Panc1 (cell line): Measurements from ENCODE around the gene ANK3. TPM values are rescaled to one million over a fixed set of nuclear protein-coding genes. Genes with fewer than 3 reads are reported as not detected.

Source experiments
- ATAC-seq: fragments of 200-7000 bp; cut with Tn5 transposase; 2 replicates; pipeline ENCODE4 v1.9.1; 2020; ENCODE audit warnings: mild to moderate bottlenecking, moderate library complexity
- BruUV-seq: library from RNA; stranded (reverse); fragments of 400-500 nt; replicated peaks from 2 replicates; lab custom pipeline; 2021; lab: Mats Ljungman, UMichigan
- CTCF ChIA-PET: fragments of 300-600 bp; sonication (Branson Sonifier 250); formaldehyde crosslinking; loops from one replicate; lab custom pipeline; 2022; ENCODE audit warnings: antibody characterized with exemption; lab: Charles Lee
- POLR2A ChIA-PET: fragments of 300-600 bp; sonication (Branson Sonifier 250); formaldehyde crosslinking; loops from one replicate; lab custom pipeline; 2022; ENCODE audit warnings: antibody characterized with exemption; lab: Charles Lee
- DNase-seq: peaks from one replicate; pipeline ENCODE4 v3.0.0-alpha.2; 2010; ENCODE audit warnings: low read depth, low spot score
- H3K27ac ChIP-seq: 2 replicates; pipeline ENCODE4 v1.5.1; 2011; ENCODE audit warnings: mild to moderate bottlenecking, low read length, inconsistent platforms
- H3K27me3 ChIP-seq: fragments of 200-500 bp; sonication (Bioruptor generic); 2 replicates; pipeline ENCODE4 v1.6.0; 2014; ENCODE audit warnings: low read length, inconsistent platforms; ENCODE audit not compliant: control insufficient read depth, insufficient read depth
- H3K36me3 ChIP-seq: fragments of 200-500 bp; sonication (Bioruptor generic); 2 replicates; pipeline ENCODE4 v1.5.1; 2014; ENCODE audit warnings: inconsistent platforms, mild to moderate bottlenecking, low read length, moderate library complexity; ENCODE audit not compliant: control insufficient read depth, insufficient read depth
- H3K4me1 ChIP-seq: 2 replicates; pipeline ENCODE4 v1.5.1; 2011; ENCODE audit warnings: inconsistent platforms, mild to moderate bottlenecking, low read length, moderate library complexity; ENCODE audit not compliant: control insufficient read depth, insufficient read depth
- H3K4me3 ChIP-seq, 2 experiments: 2 replicates each; pipeline ENCODE4 v1.5.1; 2011 to 2012; ENCODE audit warnings: low read depth in 2 of 2, low read length in 2 of 2, mild to moderate bottlenecking in 2 of 2, inconsistent platforms in 1 of 2, moderate library complexity in 1 of 2
- H3K9me3 ChIP-seq: fragments of 200-500 bp; sonication (Bioruptor generic); 2 replicates; pipeline ENCODE4 v1.5.1; 2014; ENCODE audit warnings: low read depth, mild to moderate bottlenecking, inconsistent platforms, low read length, moderate library complexity; ENCODE audit not compliant: control insufficient read depth, insufficient read depth
- POLR2AphosphoS5 ChIP-seq: IDR thresholded peaks from 2 replicates; pipeline ENCODE4 v1.6.1; 2012; ENCODE audit warnings: mild to moderate bottlenecking, low read depth, low read length, moderate library complexity
- SIN3A ChIP-seq: IDR thresholded peaks from 2 replicates; pipeline ENCODE4 v1.6.1; 2012; ENCODE audit warnings: low read depth, mild to moderate bottlenecking, low read length, moderate library complexity, borderline replicate concordance; ENCODE audit not compliant: insufficient read depth
- TCF7L2 ChIP-seq: IDR thresholded peaks from 2 replicates; pipeline ENCODE4 v1.6.1; 2011; ENCODE audit warnings: mild to moderate bottlenecking, low read depth, low read length, inconsistent platforms
- in situ Hi-C: cut with HindIII; loops from 2 replicates; pipeline ENCODE4 v1.10.0; 2016; ENCODE audit warnings: low sequenced_read_pairs, low pct_unique_long_range_greater_than_20kb
- intact Hi-C: fragments of 100-400 bp; cut with micrococcal nuclease; formaldehyde crosslinking; loops from one replicate; pipeline ENCODE4 v1.10.0; 2022; ENCODE audit not compliant: unreplicated experiment
- total RNA-seq: library from RNA; stranded (reverse); gene quantifications from one replicate; pipeline ENCODE4 v1.2.1, GENCODE V29; 2021; ENCODE audit not compliant: unreplicated experiment
- TF ChIP-seq, protein P1 (sequence below): fragments of 450-650 bp; IDR thresholded peaks from 2 replicates; pipeline ENCODE4 v1.5.1; 2017; ENCODE audit warnings: mild to moderate bottlenecking
- TF ChIP-seq, protein P2 (sequence below), 2 experiments: IDR thresholded peaks; 2 replicates each; pipeline ENCODE4 v1.6.1; 2011 to 2012; ENCODE audit warnings: low read depth in 2 of 2, control low read depth in 1 of 2, low read length in 1 of 2, mild to moderate bottlenecking in 1 of 2, moderate library complexity in 1 of 2; ENCODE audit not compliant: insufficient read depth in 1 of 2

Gene ANK3
- total RNA-seq, 1 experiment from 2014 or later = 2.5 TPM

DNA sequence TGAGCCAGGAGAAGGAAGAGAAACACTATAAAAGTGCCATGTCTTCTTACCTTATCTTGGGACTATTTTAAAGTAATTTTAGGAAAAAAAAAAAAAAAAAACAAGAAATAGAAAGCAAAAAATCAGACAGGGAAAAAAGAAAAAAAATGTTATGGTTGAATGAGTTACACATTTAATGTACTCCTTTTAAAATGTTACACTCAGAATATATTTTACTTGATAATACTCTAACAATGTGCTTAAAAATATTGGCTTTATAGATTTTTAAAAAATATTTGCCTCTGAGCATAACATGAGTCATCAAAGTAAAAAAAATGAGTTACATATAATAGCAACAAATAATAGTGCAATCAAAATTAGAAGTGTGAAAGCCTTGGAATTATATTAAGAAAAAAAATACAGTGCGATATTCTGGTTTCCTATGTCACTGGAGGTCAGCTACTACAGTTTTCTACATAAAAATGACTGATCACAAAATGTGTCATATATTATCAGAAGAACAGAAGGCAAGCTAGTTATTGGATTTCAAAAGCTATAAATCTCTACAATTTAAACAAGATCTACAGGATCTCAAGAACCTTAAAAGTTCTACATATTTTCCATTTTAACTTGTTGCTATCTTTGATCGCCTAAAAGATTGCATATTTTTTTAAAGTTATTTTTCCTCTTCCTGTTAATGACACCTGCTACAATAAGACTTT lies 252.2 kb downstream of the ANK3 start:
- POLR2A ChIA-PET = no interaction called here
- H3K4me1 ChIP-seq = peaks cover 2% of the 10 kb centered on the region; the same call in 1 of the 2 replicates

DNA sequence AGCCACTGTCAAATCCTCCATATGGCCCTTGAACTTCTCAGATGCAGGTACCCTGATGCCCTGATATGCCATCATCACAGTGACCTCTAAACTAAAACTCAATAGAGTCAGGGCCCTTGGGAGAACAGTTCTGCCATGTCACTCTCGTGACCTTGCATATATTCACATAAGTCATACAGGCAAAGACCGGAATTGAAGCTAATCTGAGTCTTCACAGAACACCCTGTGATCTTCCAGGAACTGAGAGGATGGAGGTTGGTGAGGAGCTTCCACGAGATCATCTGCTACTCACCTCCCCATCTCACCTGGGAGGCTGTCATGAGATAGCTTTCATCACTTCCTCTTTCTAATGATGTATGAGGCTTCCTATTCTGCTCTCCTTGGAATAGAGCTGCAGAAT lies 254.7 kb downstream of the ANK3 start:
- in situ Hi-C loops (no loop called here), intact Hi-C loops (no loop called here)
- no peaks in the 10 kb centered on the region for H3K9me3 ChIP-seq
- POLR2A ChIA-PET = no interaction called here
- BruUV-seq = no TSS peak
- no peak overlapping the region for H3K27ac ChIP-seq
- peaks cover 4% of the 10 kb centered on the region; the same call in 1 of the 2 replicates for H3K27me3 ChIP-seq
- TF ChIP-seq, protein P1, sequence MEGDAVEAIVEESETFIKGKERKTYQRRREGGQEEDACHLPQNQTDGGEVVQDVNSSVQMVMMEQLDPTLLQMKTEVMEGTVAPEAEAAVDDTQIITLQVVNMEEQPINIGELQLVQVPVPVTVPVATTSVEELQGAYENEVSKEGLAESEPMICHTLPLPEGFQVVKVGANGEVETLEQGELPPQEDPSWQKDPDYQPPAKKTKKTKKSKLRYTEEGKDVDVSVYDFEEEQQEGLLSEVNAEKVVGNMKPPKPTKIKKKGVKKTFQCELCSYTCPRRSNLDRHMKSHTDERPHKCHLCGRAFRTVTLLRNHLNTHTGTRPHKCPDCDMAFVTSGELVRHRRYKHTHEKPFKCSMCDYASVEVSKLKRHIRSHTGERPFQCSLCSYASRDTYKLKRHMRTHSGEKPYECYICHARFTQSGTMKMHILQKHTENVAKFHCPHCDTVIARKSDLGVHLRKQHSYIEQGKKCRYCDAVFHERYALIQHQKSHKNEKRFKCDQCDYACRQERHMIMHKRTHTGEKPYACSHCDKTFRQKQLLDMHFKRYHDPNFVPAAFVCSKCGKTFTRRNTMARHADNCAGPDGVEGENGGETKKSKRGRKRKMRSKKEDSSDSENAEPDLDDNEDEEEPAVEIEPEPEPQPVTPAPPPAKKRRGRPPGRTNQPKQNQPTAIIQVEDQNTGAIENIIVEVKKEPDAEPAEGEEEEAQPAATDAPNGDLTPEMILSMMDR = no peak
- no peak for TF ChIP-seq TCF7L2
- TF ChIP-seq, protein P2, sequence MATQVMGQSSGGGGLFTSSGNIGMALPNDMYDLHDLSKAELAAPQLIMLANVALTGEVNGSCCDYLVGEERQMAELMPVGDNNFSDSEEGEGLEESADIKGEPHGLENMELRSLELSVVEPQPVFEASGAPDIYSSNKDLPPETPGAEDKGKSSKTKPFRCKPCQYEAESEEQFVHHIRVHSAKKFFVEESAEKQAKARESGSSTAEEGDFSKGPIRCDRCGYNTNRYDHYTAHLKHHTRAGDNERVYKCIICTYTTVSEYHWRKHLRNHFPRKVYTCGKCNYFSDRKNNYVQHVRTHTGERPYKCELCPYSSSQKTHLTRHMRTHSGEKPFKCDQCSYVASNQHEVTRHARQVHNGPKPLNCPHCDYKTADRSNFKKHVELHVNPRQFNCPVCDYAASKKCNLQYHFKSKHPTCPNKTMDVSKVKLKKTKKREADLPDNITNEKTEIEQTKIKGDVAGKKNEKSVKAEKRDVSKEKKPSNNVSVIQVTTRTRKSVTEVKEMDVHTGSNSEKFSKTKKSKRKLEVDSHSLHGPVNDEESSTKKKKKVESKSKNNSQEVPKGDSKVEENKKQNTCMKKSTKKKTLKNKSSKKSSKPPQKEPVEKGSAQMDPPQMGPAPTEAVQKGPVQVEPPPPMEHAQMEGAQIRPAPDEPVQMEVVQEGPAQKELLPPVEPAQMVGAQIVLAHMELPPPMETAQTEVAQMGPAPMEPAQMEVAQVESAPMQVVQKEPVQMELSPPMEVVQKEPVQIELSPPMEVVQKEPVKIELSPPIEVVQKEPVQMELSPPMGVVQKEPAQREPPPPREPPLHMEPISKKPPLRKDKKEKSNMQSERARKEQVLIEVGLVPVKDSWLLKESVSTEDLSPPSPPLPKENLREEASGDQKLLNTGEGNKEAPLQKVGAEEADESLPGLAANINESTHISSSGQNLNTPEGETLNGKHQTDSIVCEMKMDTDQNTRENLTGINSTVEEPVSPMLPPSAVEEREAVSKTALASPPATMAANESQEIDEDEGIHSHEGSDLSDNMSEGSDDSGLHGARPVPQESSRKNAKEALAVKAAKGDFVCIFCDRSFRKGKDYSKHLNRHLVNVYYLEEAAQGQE (IDR thresholded peaks at IDR 0.05; ENCODE audit: insufficient read depth in 1 of 2, low read depth in 2 of 2, low read length in 1 of 2) = no peak
- no peak for TF ChIP-seq SIN3A
- no peak for TF ChIP-seq POLR2AphosphoS5
- no peak overlapping the region for H3K4me3 ChIP-seq
- no peak for ATAC-seq
- no peak for DNase-seq
- no peaks in the 10 kb centered on the region for H3K4me1 ChIP-seq
- H3K36me3 ChIP-seq = no peaks in the 10 kb centered on the region
- CTCF ChIA-PET = no interaction called here

More for the DNA sequence above, 252.2 kb downstream of the ANK3 start:
- Histone ChIP-seq H3K27me3 (peaks cover 8% of the 10 kb centered on the region; the same call in 1 of the 2 replicates), H3K27ac (no peak overlapping the region), H3K9me3 (no peaks in the 10 kb centered on the region), H3K4me3 (no peak overlapping the region), H3K36me3 (no peaks in the 10 kb centered on the region)
- DNase-seq (no peak), ATAC-seq (no peak)
- intact Hi-C loops (no loop called here), in situ Hi-C loops (no loop called here)
- BruUV-seq = no TSS peak
- CTCF ChIA-PET = no interaction called here
- TF ChIP-seq POLR2AphosphoS5 = no peak
- TF ChIP-seq, protein P2 (IDR thresholded peaks at IDR 0.05; ENCODE audit: insufficient read depth in 1 of 2, low read depth in 2 of 2, low read length in 1 of 2) = no peak
